Spleen (tissue), 11 donors: ENCODE measurements around the gene PREPL. TPM values are rescaled to one million over a fixed set of nuclear protein-coding genes. Genes with fewer than 3 reads are reported as not detected.

Experiments used
- DNase-seq: peaks from one replicate; pipeline ENCODE4 v3.0.0-alpha.2; 2020
- H3K27ac ChIP-seq, 8 donors: fragments of 200-600 bp; sonication (generic) in 7 of 8; 1 replicate in 4 of 8; 2 replicates in 4 of 8; pipeline versions ENCODE4 v1.5.0 to v1.8.0; 2016 to 2021; ENCODE audit warnings: inconsistent platforms in 4 of 8, mild to moderate bottlenecking in 4 of 8, moderate library complexity in 1 of 8
- H3K27me3 ChIP-seq, 7 donors: fragments of 200-600 bp; sonication (generic) in 6 of 7; replicated peaks in 1 of 7; 1 replicate in 4 of 7; 2 replicates in 3 of 7; pipeline versions ENCODE4 v1.5.0 to v1.8.0; 2016 to 2021; ENCODE audit warnings: inconsistent platforms in 3 of 7, mild to moderate bottlenecking in 1 of 7
- H3K36me3 ChIP-seq, 6 donors: fragments of 200-600 bp; sonication (generic) in 5 of 6; 1 replicate in 4 of 6; 2 replicates in 2 of 6; pipeline versions ENCODE4 v1.5.0 to v1.8.0; 2016 to 2021; ENCODE audit warnings: inconsistent platforms in 2 of 6
- H3K4me1 ChIP-seq, 6 donors: fragments of 200-600 bp; sonication (generic) in 5 of 6; 1 replicate in 3 of 6; 2 replicates in 3 of 6; pipeline versions ENCODE4 v1.5.0 to v1.8.0; 2016 to 2021; ENCODE audit warnings: inconsistent platforms in 3 of 6
- H3K4me3 ChIP-seq, 8 donors: fragments of 200-600 bp; sonication (generic) in 7 of 8; 1 replicate in 4 of 8; 2 replicates in 4 of 8; pipeline versions ENCODE4 v1.5.0 to v1.8.0; 2016 to 2021; ENCODE audit warnings: inconsistent platforms in 4 of 8, mild to moderate bottlenecking in 4 of 8, moderate library complexity in 2 of 8
- H3K9me3 ChIP-seq, 8 donors: fragments of 200-600 bp; sonication (generic) in 7 of 8; 1 replicate in 4 of 8; 2 replicates in 4 of 8; pipeline versions ENCODE4 v1.5.0 to v1.8.0; 2016 to 2021; ENCODE audit warnings: inconsistent platforms in 4 of 8
- CTCF ChIP-seq, 11 experiments: fragments of 200-600 bp in 7 of 11; fragments of 450-650 bp in 4 of 11; sonication (generic) in 4 of 11; IDR thresholded peaks in 8 of 11; conservative IDR thresholded peaks in 3 of 11; 1 replicate in 7 of 11; 2 replicates in 4 of 11; pipeline versions ENCODE4 v1.4.0 to v1.8.0; 2016 to 2021; ENCODE audit warnings: antibody characterized with exemption in 11 of 11, inconsistent platforms in 4 of 11, mild to moderate bottlenecking in 1 of 11
- POLR2A ChIP-seq, 3 donors: fragments of 450-650 bp; IDR thresholded peaks; one replicate each; pipeline ENCODE4 v1.5.1; 2017; ENCODE audit warnings: antibody characterized with exemption in 3 of 3, mild to moderate bottlenecking in 1 of 3
- POLR2AphosphoS5 ChIP-seq, 3 donors: sonication (generic); formaldehyde crosslinking; IDR thresholded peaks; one replicate each; pipeline ENCODE4 v1.5.1; 2017; ENCODE audit warnings: antibody characterized with exemption in 3 of 3
- WGBS, 5 donors: extraction: QIAGEN DNeasy Blood & Tissue Kit in 3 of 5; methylation state at CpG; one replicate each; pipeline versions ENCODE4 v1.1.5 to v1.1.7; 2013 to 2018; 5-methylcytosine and 5-hydroxymethylcytosine counted together
- intact Hi-C: fragments of 100-400 bp; cut with DNase I; formaldehyde crosslinking; loops from one replicate; pipeline ENCODE4 v1.15.0; 2023; ENCODE audit warnings: low total_unique reads
- polyA plus RNA-seq, 3 donors: library from polyadenylated mRNA; stranded (reverse); fragments of 200-250 nt; gene quantifications; one replicate each; pipeline ENCODE4 v1.2.1, GENCODE V29; 2013
- total RNA-seq, 7 donors: library from RNA; depleted of rRNA in 3 of 7; stranded (reverse); fragments of >200 nt in 3 of 7; fragmentation: NEBNext Ultra II Directional in 4 of 7; extraction: Animal tissue kit (Norgen Biotek cat#: 25700) in 4 of 7; gene quantifications; one replicate each; pipeline versions ENCODE4 v1.1.0 to v1.2.1, GENCODE V29; 2016 to 2021
- donor health status: healthy with polysubstance abuse.
- donor health status: DM: no; HTN: no; CAD: no; lungs with moderate emphysema.
- donor health status: DM: no; HTN: no; CAD: no.
- donor health status: Bipolar disorder and iron deficiency.
- donor health status: healthy.
- donor health status: DM: no; HTN: no; CAD: no.
- donor health status: DM: yes; HTN: yes; CAD: no.

The PREPL gene
- total and polyA plus RNA-seq, 10 donors: 4.0 to 34.4 (median 26.5) TPM

DNA sequence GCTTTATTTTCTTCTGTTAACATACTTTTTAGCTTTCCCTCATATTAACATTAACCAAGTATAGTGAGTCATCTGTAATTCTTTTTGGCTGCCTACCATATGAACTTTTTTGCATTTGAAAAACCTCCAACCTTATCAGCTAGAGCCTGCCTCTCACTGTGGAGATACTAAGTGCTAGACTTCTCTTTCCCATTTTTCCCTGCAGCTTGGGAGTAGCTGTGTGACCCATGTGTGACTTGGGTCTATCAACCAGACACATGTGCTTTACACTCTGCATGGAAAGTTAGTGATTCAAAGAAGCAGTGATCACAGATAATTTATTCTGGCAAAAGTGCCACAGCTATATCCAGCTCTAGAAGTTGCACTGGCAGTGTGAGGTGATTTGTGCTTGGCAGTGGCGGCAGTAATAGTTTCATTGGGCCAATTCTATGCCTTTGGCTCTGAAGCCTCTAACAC, 36.3 kb downstream of the PREPL start:
- Histone ChIP-seq H3K4me1 (no peaks in the 10 kb centered on the region), H3K9me3 (no peaks in the 10 kb centered on the region), H3K27me3 (no peaks in the 10 kb centered on the region), H3K27ac (no peak overlapping the region), H3K4me3 (no peak overlapping the region), H3K36me3 (peaks cover 6 to 100% (median 78%) of the 10 kb centered on the region in 6 donors)
- no peak for TF ChIP-seq POLR2AphosphoS5 (IDR thresholded peaks at IDR 0.05)
- TF ChIP-seq POLR2A (IDR thresholded peaks at IDR 0.05): no peak
- no peak for TF ChIP-seq CTCF (IDR thresholded peaks at IDR 0.05 in 8 of 11, conservative IDR thresholded peaks at IDR 0.05 in 3 of 11)
- 86 to 100% (median 97%) methylated on average over 1 of the region's 1 CpG for WGBS, 5 donors
- DNase-seq: no peak
- intact Hi-C loops: no loop called here

GRCh38 chr2:44321360-44321759, 39.9 kb downstream of the PREPL start:
- Histone ChIP-seq H3K27ac (no peak overlapping the region), H3K4me1 (no peaks in the 10 kb centered on the region), H3K9me3 (no peaks in the 10 kb centered on the region), H3K4me3 (no peak overlapping the region), H3K27me3 (no peaks in the 10 kb centered on the region), H3K36me3 (peaks cover 6 to 100% (median 70%) of the 10 kb centered on the region in 6 donors)
- TF ChIP-seq POLR2A (IDR thresholded peaks at IDR 0.05) (no peak), POLR2AphosphoS5 (IDR thresholded peaks at IDR 0.05) (no peak), CTCF (IDR thresholded peaks at IDR 0.05 in 8 of 11, conservative IDR thresholded peaks at IDR 0.05 in 3 of 11) (no peak)
- DNase-seq: no peak
- 92 to 97% (median 94%) methylated on average over 5 of the region's 5 CpGs for WGBS, 5 donors
- intact Hi-C loops: no loop called here

DNA sequence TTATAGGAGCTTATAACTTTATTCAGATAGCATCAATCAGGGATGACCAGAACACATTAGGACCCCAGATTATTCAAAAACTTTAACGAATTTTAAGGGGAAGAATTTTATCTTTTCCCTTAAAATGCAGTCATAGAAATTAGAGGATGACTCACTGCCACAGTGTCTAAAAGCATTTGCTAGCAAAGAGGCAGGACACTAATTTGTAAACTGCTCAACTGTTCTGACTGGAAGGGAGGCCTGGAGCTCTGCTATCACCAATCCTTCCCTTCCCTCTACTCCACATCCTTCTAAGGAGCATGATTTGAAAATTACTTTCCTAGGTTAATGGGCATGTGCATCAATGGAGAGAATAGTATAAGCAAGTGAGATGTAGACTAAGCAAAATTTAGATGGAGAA, 40.5 kb downstream of the PREPL start:
- Histone ChIP-seq H3K27ac (no peak overlapping the region), H3K4me1 (no peaks in the 10 kb centered on the region), H3K9me3 (no peaks in the 10 kb centered on the region), H3K27me3 (no peaks in the 10 kb centered on the region), H3K36me3 (peaks cover 6 to 100% (median 67%) of the 10 kb centered on the region in 6 donors), H3K4me3 (no peak overlapping the region)
- intact Hi-C loops: no loop called here
- no peak for DNase-seq
- 85 to 91% (median 86%) methylated on average over 1 of the region's 1 CpG for WGBS, 5 donors
- TF ChIP-seq POLR2A (IDR thresholded peaks at IDR 0.05): no peak
- TF ChIP-seq POLR2AphosphoS5 (IDR thresholded peaks at IDR 0.05): no peak
- TF ChIP-seq CTCF (IDR thresholded peaks at IDR 0.05 in 8 of 11, conservative IDR thresholded peaks at IDR 0.05 in 3 of 11): no peak

- Histone ChIP-seq H3K4me1 (no peaks in the 10 kb centered on the region), H3K27me3 (no peaks in the 10 kb centered on the region), H3K4me3 (no peak overlapping the region), H3K9me3 (peaks cover 8 to 27% (median 21%) of the 10 kb centered on the region in 8 donors), H3K36me3 (peaks cover 5 to 100% (median 58%) of the 10 kb centered on the region in 6 donors), H3K27ac (no peak overlapping the region)
- TF ChIP-seq POLR2A (IDR thresholded peaks at IDR 0.05) (no peak), POLR2AphosphoS5 (IDR thresholded peaks at IDR 0.05) (no peak), CTCF (IDR thresholded peaks at IDR 0.05 in 8 of 11, conservative IDR thresholded peaks at IDR 0.05 in 3 of 11) (no peak)
- intact Hi-C loops: no loop called here
- DNase-seq: no peak
Observed at GRCh38 chr2:44315945-44316344, 45.3 kb downstream of the PREPL start.
